Activated CD4-positive, alpha-beta T cell treated with anti-CD3 and anti-CD28 coated beads for 24 hours (primary cell): ENCODE results near the gene FXYD6.

ENCODE experiments used
- DNase-seq, 2 donors: peaks; one replicate each; pipeline ENCODE4 v3.0.0-alpha.2; 2020; ENCODE audit warnings: low read depth in 2 of 2

Gene FXYD6

GRCh38 chr11:117830072-117830471 is 46.4 kb downstream of the FXYD6 start:
- DNase-seq, result no peak

GRCh38 chr11:117829369-117829725 is 47.1 kb downstream of the FXYD6 start:
- no peak for DNase-seq

- DNase-seq, result peak; percentile 64 to 79
Measured at GRCh38 chr11:117828611-117829368, 47.7 kb downstream of the FXYD6 start.

GRCh38 chr11:117827521-117828511 is 48.6 kb downstream of the FXYD6 start:
- DNase-seq, result no peak

GRCh38 chr11:117826832-117827231 is 49.6 kb downstream of the FXYD6 start:
- no peak for DNase-seq

GRCh38 chr11:117826190-117826570 is 50.3 kb downstream of the FXYD6 start:
- no peak for DNase-seq

- DNase-seq, result no peak
Measured at GRCh38 chr11:117825538-117826189, 50.8 kb downstream of the FXYD6 start.

- no peak for DNase-seq
Measured at GRCh38 chr11:117824571-117825537, 51.6 kb downstream of the FXYD6 start, which contains the start of gene FXYD2. FXYD2 (minus strand) TSS chr11:117824744; CDS start chr11:117824678, 66 bp downstream.

- DNase-seq, result no peak
Measured at GRCh38 chr11:117823946-117824420, 52.5 kb downstream of the FXYD6 start.

GRCh38 chr11:117823294-117823945 is 53.0 kb downstream of the FXYD6 start:
- DNase-seq, result no peak

- peak; percentile 34 to 51 for DNase-seq
Measured at GRCh38 chr11:117822074-117823033, 54.1 kb downstream of the FXYD6 start.

GRCh38 chr11:117821431-117821830 is 55.0 kb downstream of the FXYD6 start:
- no peak for DNase-seq

- no peak for DNase-seq
Measured at GRCh38 chr11:117820516-117820915, 55.9 kb downstream of the FXYD6 start.

GRCh38 chr11:117820071-117820470 is 56.4 kb downstream of the FXYD6 start:
- DNase-seq, result no peak

- no peak for DNase-seq
Measured at GRCh38 chr11:117819096-117820040, 57.1 kb downstream of the FXYD6 start.

- DNase-seq, result no peak
Measured at GRCh38 chr11:117818041-117818873, 58.2 kb downstream of the FXYD6 start.
